Sigmoid colon (tissue), 4 donors: ENCODE data around the gene IRF2BP2.

Experiments
- POLR2A ChIP-seq, 2 donors: fragments of 450-650 bp; IDR thresholded peaks; one replicate each; pipeline ENCODE4 v1.6.1; 2016; ENCODE audit warnings: antibody characterized with exemption in 2 of 2, mild to moderate bottlenecking in 2 of 2, moderate library complexity in 2 of 2
- POLR2AphosphoS5 ChIP-seq, 4 donors: sonication (generic); formaldehyde crosslinking; IDR thresholded peaks; one replicate each; pipeline ENCODE4 v1.6.1; 2017; ENCODE audit warnings: antibody characterized with exemption in 4 of 4
- TF ChIP-seq, protein P1 (sequence below), 4 experiments: fragments of 450-650 bp in 3 of 4; fragments of 200-600 bp in 1 of 4; IDR thresholded peaks; one replicate each; pipeline ENCODE4 v1.5.1; 2016 to 2019; ENCODE audit warnings: antibody characterized with exemption in 4 of 4, mild to moderate bottlenecking in 3 of 4, moderate library complexity in 2 of 4

DNA sequence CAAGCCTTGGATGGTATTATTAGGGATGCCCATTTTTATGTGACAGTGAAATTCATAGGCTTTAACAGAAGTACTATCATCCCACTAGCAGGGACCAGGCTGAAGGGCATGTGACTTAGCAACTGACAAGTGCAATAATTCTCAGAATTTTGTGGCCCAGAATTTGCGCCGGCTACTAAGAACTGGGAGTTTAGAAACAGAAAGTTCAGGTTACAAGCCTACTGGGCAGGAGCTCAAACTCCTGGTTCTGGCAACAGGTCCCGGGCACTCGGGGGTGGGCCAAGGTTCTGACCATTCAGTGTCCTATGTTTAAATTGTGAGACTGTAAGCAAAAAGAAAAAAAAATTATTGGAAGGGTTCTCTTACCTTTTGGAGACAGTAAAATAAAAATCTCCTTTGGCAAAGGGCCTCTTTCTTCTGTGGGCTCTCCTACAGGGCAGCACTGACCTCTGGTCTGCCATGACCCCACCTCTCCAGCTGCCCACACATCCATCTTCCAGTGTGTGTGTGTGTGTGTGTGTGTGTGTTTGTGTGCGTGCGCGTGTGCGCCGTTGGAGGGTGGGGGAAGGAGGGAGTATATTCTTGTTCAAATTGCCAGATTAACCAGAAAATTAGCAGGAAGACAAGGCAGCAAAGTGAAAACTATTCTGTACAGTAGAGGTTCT lies 26.1 kb downstream of the IRF2BP2 start:
- TF ChIP-seq, protein P1, sequence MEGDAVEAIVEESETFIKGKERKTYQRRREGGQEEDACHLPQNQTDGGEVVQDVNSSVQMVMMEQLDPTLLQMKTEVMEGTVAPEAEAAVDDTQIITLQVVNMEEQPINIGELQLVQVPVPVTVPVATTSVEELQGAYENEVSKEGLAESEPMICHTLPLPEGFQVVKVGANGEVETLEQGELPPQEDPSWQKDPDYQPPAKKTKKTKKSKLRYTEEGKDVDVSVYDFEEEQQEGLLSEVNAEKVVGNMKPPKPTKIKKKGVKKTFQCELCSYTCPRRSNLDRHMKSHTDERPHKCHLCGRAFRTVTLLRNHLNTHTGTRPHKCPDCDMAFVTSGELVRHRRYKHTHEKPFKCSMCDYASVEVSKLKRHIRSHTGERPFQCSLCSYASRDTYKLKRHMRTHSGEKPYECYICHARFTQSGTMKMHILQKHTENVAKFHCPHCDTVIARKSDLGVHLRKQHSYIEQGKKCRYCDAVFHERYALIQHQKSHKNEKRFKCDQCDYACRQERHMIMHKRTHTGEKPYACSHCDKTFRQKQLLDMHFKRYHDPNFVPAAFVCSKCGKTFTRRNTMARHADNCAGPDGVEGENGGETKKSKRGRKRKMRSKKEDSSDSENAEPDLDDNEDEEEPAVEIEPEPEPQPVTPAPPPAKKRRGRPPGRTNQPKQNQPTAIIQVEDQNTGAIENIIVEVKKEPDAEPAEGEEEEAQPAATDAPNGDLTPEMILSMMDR (IDR thresholded peaks at IDR 0.05), result no peak
- TF ChIP-seq POLR2AphosphoS5 (IDR thresholded peaks at IDR 0.05), result peak in 1 of 4 donors; percentile 24
- TF ChIP-seq POLR2A (IDR thresholded peaks at IDR 0.05), result no peak
